AG20443 (cell line): ENCODE data around the gene CAPN12.
A peak's percentile ranks its signal among the peaks of the same experiment; 100 is the strongest.

ENCODE experiments used
- DNase-seq: peaks from one replicate; pipeline ENCODE4 v3.0.0; 2012; ENCODE audit warnings: low spot score, mixed read lengths

Gene CAPN12

GRCh38 chr19:38710928-38711725, 33.1 kb downstream of the CAPN12 start:
- DNase-seq: peak; percentile 47

- no peak for DNase-seq
Measured at GRCh38 chr19:38710416-38710702, 33.9 kb downstream of the CAPN12 start.

- DNase-seq: no peak
Measured at GRCh38 chr19:38709671-38710415, 34.4 kb downstream of the CAPN12 start.

- no peak for DNase-seq
Measured at GRCh38 chr19:38709119-38709518, 35.2 kb downstream of the CAPN12 start.

- DNase-seq: no peak
Measured at GRCh38 chr19:38708413-38709024, 35.8 kb downstream of the CAPN12 start.

GRCh38 chr19:38707512-38708114, 36.7 kb downstream of the CAPN12 start:
- DNase-seq: no peak

- no peak for DNase-seq
Measured at GRCh38 chr19:38706792-38707511, 37.3 kb downstream of the CAPN12 start.

- no peak for DNase-seq
Measured at GRCh38 chr19:38705197-38706019, 38.9 kb downstream of the CAPN12 start.

- no peak for DNase-seq
Measured at GRCh38 chr19:38704488-38705026, 39.7 kb downstream of the CAPN12 start.

- DNase-seq: no peak
Measured at GRCh38 chr19:38703509-38703908, 40.8 kb downstream of the CAPN12 start.

- DNase-seq: no peak
Measured at GRCh38 chr19:38702278-38702677, 42.0 kb downstream of the CAPN12 start.

- peak; percentile 32 for DNase-seq
Measured at GRCh38 chr19:38701455-38702063, 42.7 kb downstream of the CAPN12 start.

- no peak for DNase-seq
Measured at GRCh38 chr19:38700902-38701454, 43.3 kb downstream of the CAPN12 start.

GRCh38 chr19:38700350-38700901, 43.8 kb downstream of the CAPN12 start:
- DNase-seq: no peak

GRCh38 chr19:38699647-38700349, 44.5 kb downstream of the CAPN12 start:
- DNase-seq: no peak

- DNase-seq: no peak
Measured at GRCh38 chr19:38699027-38699346, 45.3 kb downstream of the CAPN12 start.

- no peak for DNase-seq
Measured at GRCh38 chr19:38698225-38699026, 45.8 kb downstream of the CAPN12 start.

- no peak for DNase-seq
Measured at GRCh38 chr19:38697641-38698071, 46.6 kb downstream of the CAPN12 start.
